Pancreas (tissue), 10 donors: Measurements from ENCODE around the gene ZNF655. TPM values are rescaled to one million over a fixed set of nuclear protein-coding genes. Genes with fewer than 3 reads are reported as not detected.

Experiments
- ATAC-seq, 4 donors: fragments of 200-7000 bp; cut with Tn5 transposase; one replicate each; pipeline versions ENCODE4 v1.8.0 to v1.9.1; 2020; ENCODE audit warnings: mild to moderate bottlenecking in 4 of 4, moderate library complexity in 4 of 4
- DNase-seq, 6 donors: peaks; one replicate each; pipeline ENCODE4 v3.0.0-alpha.2; 2020
- FAIRE-seq: peaks from 2 replicates; lab custom pipeline; 2012; peaks lifted over from hg19 to GRCh38; lab: Jason Lieb, UNC
- H3K27ac ChIP-seq, 4 donors: fragments of 200-600 bp; sonication (generic); 1 replicate in 3 of 4; 2 replicates in 1 of 4; pipeline versions ENCODE4 v1.5.0 to v1.8.0; 2020
- H3K27me3 ChIP-seq, 4 donors: fragments of 200-600 bp; one replicate each; pipeline ENCODE4 v1.8.0; 2021
- H3K36me3 ChIP-seq, 3 donors: fragments of 200-600 bp; sonication (generic) in 1 of 3; one replicate each; pipeline versions ENCODE4 v1.5.0 to v1.8.0; 2020 to 2021
- H3K4me1 ChIP-seq, 3 donors: fragments of 200-600 bp; one replicate each; pipeline ENCODE4 v1.8.0; 2021
- H3K4me3 ChIP-seq, 4 donors: fragments of 200-600 bp; sonication (generic) in 2 of 4; one replicate each; pipeline versions ENCODE4 v1.5.0 to v1.8.0; 2020 to 2021
- H3K9me3 ChIP-seq, 4 donors: fragments of 200-600 bp; one replicate each; pipeline ENCODE4 v1.8.0; 2021
- WGBS, 2 donors: extraction: QIAGEN DNeasy Blood & Tissue Kit; methylation state at CpG; one replicate each; pipeline ENCODE4 v1.1.7; 2013; 5-methylcytosine and 5-hydroxymethylcytosine counted together
- intact Hi-C, 3 donors: fragments of 100-400 bp; cut with DNase I; formaldehyde crosslinking; loops; one replicate each; pipeline versions ENCODE4 v1.11.1 to v1.14.2; 2022
- polyA plus RNA-seq, 2 donors: library from polyadenylated mRNA; stranded (reverse); fragments of 200-250 nt; gene quantifications; one replicate each; pipeline ENCODE4 v1.2.3, GENCODE V29; 2013
- total RNA-seq, 6 donors: library from RNA; stranded (reverse); fragmentation: NEBNext Ultra II Directional in 4 of 6; extraction: Animal tissue kit (Norgen Biotek cat#: 25700) in 4 of 6; gene quantifications; one replicate each; pipeline versions ENCODE4 v1.2.1 to v1.2.4, GENCODE V29; 2021 to 2023
- TF ChIP-seq, protein P1 (sequence below), 4 donors: fragments of 200-600 bp; sonication (generic) in 3 of 4; IDR thresholded peaks; one replicate each; pipeline versions ENCODE4 v1.5.0 to v1.8.0; 2021; ENCODE audit warnings: antibody characterized with exemption in 4 of 4
- donor health status: healthy with polysubstance abuse.
- donor health status: DM: no; HTN: no; CAD: no; lungs with moderate emphysema.
- donor health status: DM: no; HTN: no; CAD: no.
- donor health status: control.
- donor health status: control.
- donor health status: Bipolar disorder and iron deficiency.
- donor health status: DM: yes; HTN: yes; CAD: no.
- donor health status: DM: no; HTN: no; CAD: no.
- donor health status: DM: no; HTN: no; CAD: no.
- donor health status: DM: yes; HTN: yes; CAD: no.

Gene ZNF655
- total and polyA plus RNA-seq, 8 donors, result 23.2 to 45.2 (median 32.1) TPM

DNA sequence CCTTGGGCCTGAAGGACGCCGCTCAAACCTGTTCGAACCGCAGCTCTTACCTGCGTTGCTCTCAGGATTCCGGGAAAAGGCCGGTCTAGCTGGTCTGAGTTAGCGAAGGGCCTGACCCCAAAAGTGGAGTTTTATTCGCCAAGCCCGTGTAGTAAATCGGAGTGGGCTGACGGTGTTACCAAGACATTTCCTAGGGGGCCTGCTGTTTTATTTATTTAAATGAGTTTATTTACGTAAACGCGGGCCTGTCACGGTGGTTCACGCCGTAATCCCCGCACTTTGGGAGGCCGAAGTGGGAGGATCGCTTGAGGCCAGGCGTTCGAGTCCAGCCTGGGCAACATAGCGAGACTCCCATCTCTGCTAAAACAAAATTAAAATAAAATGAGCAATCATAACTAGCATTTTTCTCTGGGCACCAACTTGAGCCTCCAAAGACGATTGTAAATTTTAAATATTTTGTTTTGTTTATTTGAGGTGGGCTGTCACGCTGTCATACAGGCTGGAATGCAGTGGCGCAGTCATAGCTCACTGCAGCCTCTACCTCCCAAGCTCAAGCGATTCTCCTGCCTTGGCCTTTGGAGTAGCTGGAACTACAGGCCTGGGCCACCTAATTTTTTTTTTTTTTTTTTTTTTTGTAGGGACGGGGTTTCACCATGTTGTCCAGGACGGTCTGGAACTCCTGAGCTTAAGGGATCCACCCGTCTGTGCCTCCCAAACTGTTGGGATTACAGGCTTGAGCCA is 903 bp downstream of the ZNF655 start:
- FAIRE-seq, result no peak
- no peaks in the 10 kb centered on the region for H3K27me3 ChIP-seq
- ATAC-seq, result no peak
- H3K4me3 ChIP-seq, result peak overlapping the region; percentile 89 to 93 (median 90)
- TF ChIP-seq, protein P1, sequence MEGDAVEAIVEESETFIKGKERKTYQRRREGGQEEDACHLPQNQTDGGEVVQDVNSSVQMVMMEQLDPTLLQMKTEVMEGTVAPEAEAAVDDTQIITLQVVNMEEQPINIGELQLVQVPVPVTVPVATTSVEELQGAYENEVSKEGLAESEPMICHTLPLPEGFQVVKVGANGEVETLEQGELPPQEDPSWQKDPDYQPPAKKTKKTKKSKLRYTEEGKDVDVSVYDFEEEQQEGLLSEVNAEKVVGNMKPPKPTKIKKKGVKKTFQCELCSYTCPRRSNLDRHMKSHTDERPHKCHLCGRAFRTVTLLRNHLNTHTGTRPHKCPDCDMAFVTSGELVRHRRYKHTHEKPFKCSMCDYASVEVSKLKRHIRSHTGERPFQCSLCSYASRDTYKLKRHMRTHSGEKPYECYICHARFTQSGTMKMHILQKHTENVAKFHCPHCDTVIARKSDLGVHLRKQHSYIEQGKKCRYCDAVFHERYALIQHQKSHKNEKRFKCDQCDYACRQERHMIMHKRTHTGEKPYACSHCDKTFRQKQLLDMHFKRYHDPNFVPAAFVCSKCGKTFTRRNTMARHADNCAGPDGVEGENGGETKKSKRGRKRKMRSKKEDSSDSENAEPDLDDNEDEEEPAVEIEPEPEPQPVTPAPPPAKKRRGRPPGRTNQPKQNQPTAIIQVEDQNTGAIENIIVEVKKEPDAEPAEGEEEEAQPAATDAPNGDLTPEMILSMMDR (IDR thresholded peaks at IDR 0.05), result no peak
- no peaks in the 10 kb centered on the region for H3K9me3 ChIP-seq
- H3K36me3 ChIP-seq, result peaks cover 7 to 41% (median 29%) of the 10 kb centered on the region in 3 donors
- 14 to 17% methylated on average over 31 of the region's 31 CpGs for WGBS, 2 donors
- peak overlapping the region; percentile 73 to 97 (median 95) for H3K27ac ChIP-seq
- no peak for DNase-seq
- peaks cover 7 to 16% (median 15%) of the 10 kb centered on the region in 3 donors for H3K4me1 ChIP-seq
- intact Hi-C loops, result no loop called here

DNA sequence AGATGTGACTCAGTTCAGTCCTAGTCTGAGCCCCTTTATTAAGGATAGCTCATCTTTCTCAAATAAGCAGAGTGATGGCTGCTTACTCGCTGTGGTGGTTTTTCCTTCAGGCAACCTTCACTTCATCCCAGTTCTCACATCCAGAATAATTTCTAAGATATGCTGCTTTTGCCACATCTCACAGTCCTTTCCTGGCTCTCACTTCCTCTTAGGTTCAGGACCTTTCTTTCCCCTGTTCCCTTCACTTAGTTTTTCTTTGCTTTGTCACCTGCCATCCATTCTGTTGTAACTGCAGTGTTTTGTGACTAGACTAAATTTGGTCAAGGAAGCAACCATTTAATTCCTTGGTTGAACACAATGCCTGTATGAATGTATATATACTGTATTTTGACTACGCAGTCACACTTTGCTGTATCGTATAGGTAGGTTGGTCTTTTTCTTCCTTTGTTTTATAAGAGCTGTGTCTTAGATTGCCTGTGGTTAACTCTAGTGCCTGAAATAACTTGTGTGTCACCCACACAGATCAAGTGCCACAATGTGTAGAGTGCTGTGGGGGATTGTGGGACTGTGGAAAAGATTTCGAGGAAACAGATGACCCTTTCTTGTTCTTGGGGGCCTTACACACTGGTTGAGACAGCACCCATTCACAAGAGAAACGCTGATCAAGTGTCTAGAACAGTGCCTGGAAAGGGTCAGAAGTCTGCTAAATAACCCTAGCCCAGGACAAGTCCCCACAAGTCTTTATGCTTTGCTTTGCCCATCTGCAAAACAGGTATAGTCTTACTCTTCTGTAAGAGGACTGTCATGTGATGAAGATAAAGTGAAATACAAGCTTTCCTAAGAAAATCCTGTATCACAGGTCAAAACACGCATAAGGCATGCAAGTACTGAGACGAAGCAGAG is 2.6 kb downstream of the ZNF655 start:
- Histone ChIP-seq H3K4me3 (no peak overlapping the region), H3K27ac (no peak overlapping the region), H3K4me1 (peaks cover 7 to 16% (median 15%) of the 10 kb centered on the region in 3 donors), H3K9me3 (no peaks in the 10 kb centered on the region), H3K27me3 (no peaks in the 10 kb centered on the region), H3K36me3 (peaks cover 10 to 46% (median 29%) of the 10 kb centered on the region in 3 donors)
- ATAC-seq (no peak), DNase-seq (no peak), FAIRE-seq (no peak)
- TF ChIP-seq, protein P1 (IDR thresholded peaks at IDR 0.05), result no peak
- WGBS, 2 donors, result 90 to 92% methylated on average over 7 of the region's 7 CpGs
- intact Hi-C loops, result no loop called here

DNA sequence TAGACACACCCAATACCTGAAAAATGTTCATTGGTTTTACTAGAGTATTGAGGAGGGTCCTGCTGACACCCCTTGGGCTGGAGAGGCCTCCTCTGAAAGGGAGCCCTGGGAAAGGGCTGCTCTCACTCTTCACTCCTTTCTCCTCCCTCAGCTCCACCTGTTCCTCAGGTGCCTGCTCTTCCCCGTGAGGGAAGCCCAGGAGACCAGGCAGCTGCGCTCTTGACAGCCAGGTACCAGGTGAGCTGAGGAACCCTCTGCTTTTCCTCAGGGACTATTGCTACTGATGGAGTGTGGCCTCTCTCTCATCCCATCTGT is 3.3 kb downstream of the ZNF655 start:
- no peak for DNase-seq
- no peak for ATAC-seq
- TF ChIP-seq, protein P1 (IDR thresholded peaks at IDR 0.05), result no peak
- no peak overlapping the region for H3K27ac ChIP-seq
- FAIRE-seq, result no peak
- no peaks in the 10 kb centered on the region for H3K9me3 ChIP-seq
- peaks cover 10 to 53% (median 29%) of the 10 kb centered on the region in 3 donors for H3K36me3 ChIP-seq
- no peaks in the 10 kb centered on the region for H3K27me3 ChIP-seq
- 92% methylated on average over 2 of the region's 2 CpGs for WGBS, 2 donors
- H3K4me1 ChIP-seq, result peaks cover 7 to 16% (median 15%) of the 10 kb centered on the region in 3 donors
- intact Hi-C loops, result no loop called here
- no peak overlapping the region for H3K4me3 ChIP-seq

DNA sequence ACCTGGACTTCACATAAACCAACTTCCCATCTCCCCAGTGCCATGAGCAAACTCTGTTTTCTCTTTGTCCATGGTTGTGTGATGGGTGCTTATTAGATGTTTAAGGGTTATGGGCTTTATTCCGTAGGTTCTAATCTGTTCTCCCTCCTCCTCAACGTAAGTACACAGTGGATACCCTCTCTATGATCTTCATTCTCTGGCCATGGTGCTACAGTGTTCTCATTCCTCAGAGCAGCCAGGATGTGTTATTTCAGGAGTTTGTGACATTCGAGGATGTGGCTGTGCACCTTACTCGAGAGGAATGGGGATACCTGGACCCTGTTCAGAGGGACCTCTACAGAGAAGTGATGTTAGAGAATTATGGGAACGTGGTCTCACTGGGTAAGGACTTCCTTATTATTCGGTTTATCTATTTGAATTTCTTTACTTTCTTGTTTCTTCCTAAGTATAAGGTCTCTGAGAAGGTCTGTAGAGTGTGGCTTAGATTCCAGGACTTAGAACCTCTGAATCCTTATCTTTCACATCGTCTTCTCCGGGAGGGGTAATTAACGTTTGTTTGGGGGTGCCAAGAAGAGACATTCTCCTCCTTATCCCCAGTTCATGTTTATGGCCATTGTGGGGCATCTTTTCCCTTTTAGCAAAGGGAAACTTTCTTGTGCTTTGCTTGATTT is 3.8 kb downstream of the ZNF655 start:
- Histone ChIP-seq H3K4me3 (no peak overlapping the region), H3K36me3 (peaks cover 10 to 55% (median 29%) of the 10 kb centered on the region in 3 donors), H3K4me1 (peaks cover 7 to 12% (median 11%) of the 10 kb centered on the region in 3 donors), H3K27me3 (no peaks in the 10 kb centered on the region), H3K27ac (no peak overlapping the region), H3K9me3 (no peaks in the 10 kb centered on the region)
- 75 to 78% methylated on average over 9 of the region's 9 CpGs for WGBS, 2 donors
- TF ChIP-seq, protein P1 (IDR thresholded peaks at IDR 0.05), result no peak
- intact Hi-C loops, result no loop called here
- FAIRE-seq, result no peak
- DNase-seq, result no peak
- no peak for ATAC-seq
